MM.1S (cell line): Measurements from ENCODE around the gene PVRIG.

Experiments used
- CTCF ChIP-seq: fragments of 300-600 bp; sonication (generic); IDR thresholded peaks from 2 replicates; pipeline ENCODE4 v1.5.1; 2016; ENCODE audit warnings: antibody characterized with exemption, low read length, mixed read lengths
- EZH2 ChIP-seq: fragments of 300-600 bp; sonication (generic); optimal IDR thresholded peaks from 2 replicates; pipeline ENCODE3; 2017; ENCODE audit warnings: low read depth, mild to moderate bottlenecking, antibody characterized with exemption, low read length, mixed read lengths
- EZH2phosphoT487 ChIP-seq: fragments of 300-600 bp; sonication (generic); IDR thresholded peaks from 2 replicates; pipeline ENCODE4 v1.6.1; 2018; ENCODE audit warnings: antibody characterized with exemption, low read length

GRCh38 chr7:100221231-100221718 lies 1.5 kb downstream of the PVRIG start:
- no peak for TF ChIP-seq CTCF
- TF ChIP-seq EZH2, result no peak
- TF ChIP-seq EZH2phosphoT487, result no peak
